ENCODE measurements around the gene APOM.

The APOM gene

GRCh38 chr6:31629014-31629413 lies 26.7 kb upstream of the APOM start:
- TF ChIP-seq CTCF (IDR thresholded peaks at IDR 0.05; ENCODE audit: extremely low read depth, insufficient read depth, missing control alignments) = no peak
- DNase-seq (ENCODE audit: low spot score) = no peak
- in situ Hi-C loops (cut with MboI; ENCODE audit: low pct_unique_long_range_greater_than_20kb, low sequenced_read_pairs, unreplicated experiment) = no loop called here

GRCh38 chr6:31630177-31630934 lies 25.3 kb upstream of the APOM start:
- in situ Hi-C loops (cut with MboI; ENCODE audit: low pct_unique_long_range_greater_than_20kb, low sequenced_read_pairs, unreplicated experiment) = no loop called here
- no peak for DNase-seq (ENCODE audit: low spot score)
- no peak for TF ChIP-seq CTCF (IDR thresholded peaks at IDR 0.05; ENCODE audit: extremely low read depth, insufficient read depth, missing control alignments)

- no peak for TF ChIP-seq CTCF (IDR thresholded peaks at IDR 0.05; ENCODE audit: extremely low read depth, insufficient read depth, missing control alignments)
- in situ Hi-C loops (cut with MboI; ENCODE audit: low pct_unique_long_range_greater_than_20kb, low sequenced_read_pairs, unreplicated experiment) = no loop called here
Observed at GRCh38 chr6:31631209-31631608, 24.5 kb upstream of the APOM start.

GRCh38 chr6:31631681-31632278 lies 23.9 kb upstream of the APOM start:
- in situ Hi-C loops (cut with MboI; ENCODE audit: low pct_unique_long_range_greater_than_20kb, low sequenced_read_pairs, unreplicated experiment) = no loop called here
- TF ChIP-seq CTCF (IDR thresholded peaks at IDR 0.05; ENCODE audit: extremely low read depth, insufficient read depth, missing control alignments) = no peak
- DNase-seq (ENCODE audit: low spot score) = no peak

More at GRCh38 chr6:31631209-31631608, 24.5 kb upstream of the APOM start:
- DNase-seq (ENCODE audit: low spot score) = no peak

- in situ Hi-C loops (cut with MboI; ENCODE audit: low pct_unique_long_range_greater_than_20kb, low sequenced_read_pairs, unreplicated experiment) = no loop called here
- no peak for TF ChIP-seq CTCF (IDR thresholded peaks at IDR 0.05; ENCODE audit: extremely low read depth, insufficient read depth, missing control alignments)
- no peak for DNase-seq (ENCODE audit: low spot score)
Observed at GRCh38 chr6:31632279-31632946, 23.3 kb upstream of the APOM start.

GRCh38 chr6:31633447-31633846 lies 22.2 kb upstream of the APOM start:
- TF ChIP-seq CTCF (IDR thresholded peaks at IDR 0.05; ENCODE audit: extremely low read depth, insufficient read depth, missing control alignments) = no peak
- DNase-seq (ENCODE audit: low spot score) = no peak
- in situ Hi-C loops (cut with MboI; ENCODE audit: low pct_unique_long_range_greater_than_20kb, low sequenced_read_pairs, unreplicated experiment) = no loop called here

Data from GM13977 (cell line).